ENCODE results near the gene PBX3.

Gene PBX3

DNA sequence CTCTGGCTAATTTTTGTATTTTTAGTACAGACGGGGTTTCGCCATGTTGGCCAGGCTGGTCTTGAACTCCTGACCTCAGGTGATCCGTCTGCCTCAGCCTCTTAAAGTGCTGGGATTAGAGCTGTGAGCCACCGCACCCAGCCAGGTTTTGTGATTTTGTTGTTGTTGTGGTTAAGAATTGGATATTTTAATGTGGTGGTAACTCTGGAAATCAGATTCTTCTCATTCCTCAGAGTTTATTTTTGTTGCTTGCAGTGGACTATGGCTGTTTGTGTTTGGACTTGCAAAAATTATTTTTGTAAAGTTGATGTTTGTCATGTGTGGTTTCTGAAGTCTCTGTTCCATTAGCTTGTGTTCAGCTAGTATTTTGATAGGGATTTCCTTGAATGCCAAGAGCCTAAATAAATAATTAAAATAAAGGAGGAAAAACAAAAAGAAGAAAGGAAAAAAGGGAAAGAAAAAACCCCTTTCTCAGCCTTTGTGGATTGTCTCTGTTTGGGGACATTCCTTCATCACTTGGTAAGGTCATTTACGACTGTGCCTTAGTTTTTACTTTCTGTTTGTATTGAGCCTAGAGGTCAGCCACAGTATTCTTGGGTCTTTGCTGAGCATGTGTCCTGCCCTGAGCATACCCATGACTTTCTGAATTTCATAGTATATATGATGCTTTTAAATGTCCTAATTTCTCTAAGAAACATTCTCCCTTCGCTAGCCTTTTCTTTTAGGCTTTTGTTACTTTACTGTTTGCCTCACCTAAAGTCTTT lies 37.3 kb downstream of the PBX3 start:
- TF ChIP-seq POLR2A (IDR thresholded peaks at IDR 0.05; ENCODE audit: low read depth, low read length) (no peak), TAF1 (IDR thresholded peaks at IDR 0.05; ENCODE audit: borderline replicate concordance, low read depth, low read length) (no peak), POLR2AphosphoS5 (IDR thresholded peaks at IDR 0.05; ENCODE audit: low read depth, low read length) (no peak)
- no peak for FAIRE-seq
- no peak for DNase-seq (ENCODE audit: insufficient read length)

DNA sequence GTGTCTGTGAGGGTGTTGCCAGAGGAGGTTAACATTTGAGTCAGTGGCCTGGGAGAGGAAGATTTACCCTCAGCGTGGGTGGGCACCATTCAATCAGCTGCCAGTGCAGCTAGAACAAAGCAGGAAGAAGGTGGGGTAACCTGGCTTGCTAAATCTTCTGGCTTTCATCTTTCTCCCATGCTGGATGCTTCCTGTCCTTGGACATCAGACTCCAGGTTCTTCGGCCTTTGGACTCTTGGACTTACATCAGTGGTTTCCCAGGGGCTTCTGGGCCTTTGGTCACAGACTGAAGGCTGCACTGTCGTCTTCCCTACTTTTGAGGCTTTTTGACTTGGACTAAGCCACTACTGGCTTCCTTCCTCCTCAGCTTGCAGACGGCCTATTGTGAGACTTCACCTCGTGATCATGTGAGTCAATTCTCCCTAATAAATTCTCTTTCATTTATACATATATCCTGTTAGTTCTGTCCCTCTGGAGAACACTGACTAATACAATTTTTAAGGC lies 38.1 kb downstream of the PBX3 start:
- FAIRE-seq: no peak
- no peak for TF ChIP-seq TAF1 (IDR thresholded peaks at IDR 0.05; ENCODE audit: borderline replicate concordance, low read depth, low read length)
- no peak for TF ChIP-seq POLR2AphosphoS5 (IDR thresholded peaks at IDR 0.05; ENCODE audit: low read depth, low read length)
- no peak for TF ChIP-seq POLR2A (IDR thresholded peaks at IDR 0.05; ENCODE audit: low read depth, low read length)
- no peak for DNase-seq (ENCODE audit: insufficient read length)

- no peak for DNase-seq (ENCODE audit: insufficient read length)
- no peak for TF ChIP-seq TAF1 (IDR thresholded peaks at IDR 0.05; ENCODE audit: borderline replicate concordance, low read depth, low read length)
- TF ChIP-seq POLR2AphosphoS5 (IDR thresholded peaks at IDR 0.05; ENCODE audit: low read depth, low read length): no peak
- no peak for TF ChIP-seq POLR2A (IDR thresholded peaks at IDR 0.05; ENCODE audit: low read depth, low read length)
- no peak for FAIRE-seq
These were observed 40.5 kb downstream of the PBX3 start for GRCh38 chr9:125787715-125788114.

DNA sequence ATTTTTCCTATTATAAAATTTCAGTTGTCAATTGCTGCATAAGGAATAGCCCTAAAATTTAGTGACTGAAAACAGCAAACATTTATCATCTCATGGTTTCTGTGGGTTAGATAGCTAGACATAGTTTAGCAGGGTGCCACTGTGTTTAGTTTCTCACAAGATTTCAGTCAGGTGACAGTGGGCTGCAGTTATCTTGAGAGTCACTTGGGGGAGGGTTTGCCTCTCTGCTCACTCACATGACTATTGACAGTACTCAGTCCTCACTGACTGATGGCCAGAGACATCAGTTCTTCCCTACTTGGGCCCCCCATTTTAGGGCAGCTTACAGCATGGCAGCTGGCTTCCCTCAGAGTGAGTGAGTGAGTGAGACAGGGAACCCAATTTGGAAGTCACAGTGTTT lies 42.0 kb downstream of the PBX3 start:
- no peak for DNase-seq (ENCODE audit: insufficient read length)
- no peak for FAIRE-seq
- TF ChIP-seq TAF1 (IDR thresholded peaks at IDR 0.05; ENCODE audit: borderline replicate concordance, low read depth, low read length) (no peak), POLR2A (IDR thresholded peaks at IDR 0.05; ENCODE audit: low read depth, low read length) (no peak), POLR2AphosphoS5 (IDR thresholded peaks at IDR 0.05; ENCODE audit: low read depth, low read length) (no peak)

GRCh38 chr9:125794708-125795107 lies 47.5 kb downstream of the PBX3 start:
- TF ChIP-seq POLR2AphosphoS5 (IDR thresholded peaks at IDR 0.05; ENCODE audit: low read depth, low read length): no peak
- no peak for TF ChIP-seq TAF1 (IDR thresholded peaks at IDR 0.05; ENCODE audit: borderline replicate concordance, low read depth, low read length)
- TF ChIP-seq POLR2A (IDR thresholded peaks at IDR 0.05; ENCODE audit: low read depth, low read length): no peak
- DNase-seq (ENCODE audit: insufficient read length): no peak
- no peak for FAIRE-seq

- no peak for TF ChIP-seq POLR2AphosphoS5 (IDR thresholded peaks at IDR 0.05; ENCODE audit: low read depth, low read length)
- TF ChIP-seq POLR2A (IDR thresholded peaks at IDR 0.05; ENCODE audit: low read depth, low read length): no peak
- no peak for TF ChIP-seq TAF1 (IDR thresholded peaks at IDR 0.05; ENCODE audit: borderline replicate concordance, low read depth, low read length)
- FAIRE-seq (peak; percentile 44), DNase-seq (ENCODE audit: insufficient read length) (no peak)
These were observed 48.9 kb downstream of the PBX3 start for GRCh38 chr9:125795970-125796596.

- peak; percentile 46 for FAIRE-seq
- no peak for DNase-seq (ENCODE audit: insufficient read length)
- TF ChIP-seq POLR2A (IDR thresholded peaks at IDR 0.05; ENCODE audit: low read depth, low read length): no peak
- TF ChIP-seq POLR2AphosphoS5 (IDR thresholded peaks at IDR 0.05; ENCODE audit: low read depth, low read length): no peak
- no peak for TF ChIP-seq TAF1 (IDR thresholded peaks at IDR 0.05; ENCODE audit: borderline replicate concordance, low read depth, low read length)
These were observed 50.8 kb downstream of the PBX3 start for GRCh38 chr9:125797930-125798329.

DNA sequence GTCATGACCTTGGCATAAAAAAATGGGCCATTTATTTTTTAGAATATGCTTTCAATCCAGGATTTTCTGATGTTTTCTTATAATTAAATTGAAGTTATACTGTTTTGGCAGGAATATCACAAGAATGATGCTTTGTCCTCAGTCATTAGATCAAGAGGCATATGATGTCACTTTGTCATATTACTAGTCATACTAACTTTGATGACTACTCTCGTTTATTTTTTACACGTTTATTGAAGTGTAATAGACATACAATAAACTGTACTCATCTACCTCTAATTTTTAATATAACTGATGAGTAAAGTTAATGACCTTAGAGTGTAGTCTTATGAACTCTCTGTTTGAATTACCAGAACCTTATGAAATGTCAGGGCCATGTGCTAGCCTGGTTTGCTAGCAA lies 56.4 kb downstream of the PBX3 start:
- TF ChIP-seq POLR2AphosphoS5 (IDR thresholded peaks at IDR 0.05; ENCODE audit: low read depth, low read length) (no peak), POLR2A (IDR thresholded peaks at IDR 0.05; ENCODE audit: low read depth, low read length) (no peak), TAF1 (IDR thresholded peaks at IDR 0.05; ENCODE audit: borderline replicate concordance, low read depth, low read length) (no peak)
- DNase-seq (ENCODE audit: insufficient read length) (no peak), FAIRE-seq (no peak)

- TF ChIP-seq POLR2A (IDR thresholded peaks at IDR 0.05; ENCODE audit: low read depth, low read length): no peak
- no peak for TF ChIP-seq TAF1 (IDR thresholded peaks at IDR 0.05; ENCODE audit: borderline replicate concordance, low read depth, low read length)
- TF ChIP-seq POLR2AphosphoS5 (IDR thresholded peaks at IDR 0.05; ENCODE audit: low read depth, low read length): no peak
- no peak for DNase-seq (ENCODE audit: insufficient read length)
- no peak for FAIRE-seq
These were observed 57.9 kb downstream of the PBX3 start for GRCh38 chr9:125805057-125805456.

DNA sequence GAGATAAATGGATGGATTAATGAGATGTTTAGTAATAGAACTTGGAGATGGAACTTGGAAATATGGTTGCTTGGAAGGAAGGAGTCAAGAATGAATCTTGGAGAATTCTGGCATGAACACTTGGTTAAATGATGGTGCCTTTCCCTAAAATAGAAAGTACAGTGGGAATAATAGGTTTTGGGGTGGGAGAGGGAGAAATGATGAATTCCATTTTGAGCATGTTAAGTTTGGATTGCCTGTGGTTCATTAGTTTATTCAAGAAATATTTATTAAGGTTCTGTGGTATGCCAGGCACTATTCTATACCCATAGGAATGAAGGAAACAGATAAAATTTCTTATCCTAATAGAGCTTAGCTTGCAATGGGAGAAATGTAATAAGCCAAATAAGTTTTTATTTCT lies 58.4 kb downstream of the PBX3 start:
- TF ChIP-seq POLR2A (IDR thresholded peaks at IDR 0.05; ENCODE audit: low read depth, low read length) (no peak), POLR2AphosphoS5 (IDR thresholded peaks at IDR 0.05; ENCODE audit: low read depth, low read length) (no peak), TAF1 (IDR thresholded peaks at IDR 0.05; ENCODE audit: borderline replicate concordance, low read depth, low read length) (no peak)
- FAIRE-seq: no peak
- no peak for DNase-seq (ENCODE audit: insufficient read length)

DNA sequence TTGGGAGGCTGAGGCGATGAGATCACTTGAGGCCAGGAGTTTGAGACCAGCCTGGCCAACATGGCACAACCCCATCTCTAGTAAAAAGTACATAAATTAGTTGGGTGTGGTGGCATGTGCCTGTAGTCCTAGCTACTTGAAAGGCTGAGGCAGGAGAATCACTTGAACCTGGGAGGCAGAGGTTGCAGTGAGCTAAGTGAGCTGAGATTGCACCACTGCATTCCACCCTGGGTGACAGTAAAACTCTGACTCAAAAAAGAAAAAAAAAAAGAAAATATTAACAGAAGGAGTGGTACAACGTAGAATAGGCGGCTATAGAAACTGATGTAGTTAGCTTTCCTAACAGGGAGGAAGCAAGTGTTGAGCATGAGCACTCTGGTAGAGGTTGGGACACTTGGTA lies 59.9 kb downstream of the PBX3 start:
- DNase-seq (ENCODE audit: insufficient read length) (no peak), FAIRE-seq (no peak)
- TF ChIP-seq TAF1 (IDR thresholded peaks at IDR 0.05; ENCODE audit: borderline replicate concordance, low read depth, low read length) (no peak), POLR2AphosphoS5 (IDR thresholded peaks at IDR 0.05; ENCODE audit: low read depth, low read length) (no peak), POLR2A (IDR thresholded peaks at IDR 0.05; ENCODE audit: low read depth, low read length) (no peak)

GRCh38 chr9:125810161-125810560 lies 63.0 kb downstream of the PBX3 start:
- TF ChIP-seq POLR2AphosphoS5 (IDR thresholded peaks at IDR 0.05; ENCODE audit: low read depth, low read length): no peak
- TF ChIP-seq TAF1 (IDR thresholded peaks at IDR 0.05; ENCODE audit: borderline replicate concordance, low read depth, low read length): no peak
- TF ChIP-seq POLR2A (IDR thresholded peaks at IDR 0.05; ENCODE audit: low read depth, low read length): no peak
- FAIRE-seq (no peak), DNase-seq (ENCODE audit: insufficient read length) (no peak)
